GM19372 (cell line): Measurements from ENCODE around the gene CTTNBP2.
A peak's percentile ranks its signal among the peaks of the same experiment; 100 is the strongest.

Experiments
- ATAC-seq: cut with Tn5 transposase; IDR thresholded peaks from one replicate; pipeline ENCODE4 v1.9.1; 2021; ENCODE audit warnings: mild to moderate bottlenecking, low read depth, moderate library complexity; ENCODE audit not compliant: unreplicated experiment

The CTTNBP2 gene

DNA sequence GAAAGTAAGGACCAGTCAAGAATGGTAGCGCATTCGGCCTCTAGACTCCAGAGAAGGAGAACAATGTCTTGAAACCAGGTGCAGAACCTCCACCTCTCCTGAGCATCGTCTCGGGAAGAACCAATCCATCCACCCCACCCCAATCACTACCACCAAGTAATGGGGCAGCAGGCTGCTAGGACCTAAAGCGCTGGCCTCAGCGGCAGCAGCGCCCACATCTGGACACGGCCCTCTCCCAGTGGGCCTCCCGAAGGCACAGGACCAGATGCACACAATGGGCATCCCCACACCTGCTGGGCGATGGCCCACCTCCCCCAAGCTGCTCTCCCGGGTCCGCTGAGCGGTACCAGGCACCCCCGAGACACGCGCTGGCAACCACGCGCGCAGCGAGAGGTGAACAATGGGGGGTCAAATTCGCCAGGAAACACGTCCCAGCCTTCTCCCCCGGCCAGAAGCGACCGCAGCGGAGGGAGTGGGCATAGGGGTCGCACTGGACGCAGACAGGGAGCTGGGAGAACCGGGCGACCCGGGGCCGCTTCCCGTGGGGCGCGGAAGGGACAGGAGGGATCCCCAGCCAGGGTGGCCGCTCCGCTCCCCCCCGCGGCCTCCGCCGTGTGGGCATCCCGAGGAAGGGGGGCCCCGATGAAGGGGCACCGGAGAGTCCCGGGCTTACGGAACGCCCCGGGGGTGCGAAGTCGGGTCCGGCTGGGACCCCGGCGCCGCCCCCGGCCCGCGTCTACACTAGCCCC is 506 bp downstream of the CTTNBP2 start:
- no peak for ATAC-seq

DNA sequence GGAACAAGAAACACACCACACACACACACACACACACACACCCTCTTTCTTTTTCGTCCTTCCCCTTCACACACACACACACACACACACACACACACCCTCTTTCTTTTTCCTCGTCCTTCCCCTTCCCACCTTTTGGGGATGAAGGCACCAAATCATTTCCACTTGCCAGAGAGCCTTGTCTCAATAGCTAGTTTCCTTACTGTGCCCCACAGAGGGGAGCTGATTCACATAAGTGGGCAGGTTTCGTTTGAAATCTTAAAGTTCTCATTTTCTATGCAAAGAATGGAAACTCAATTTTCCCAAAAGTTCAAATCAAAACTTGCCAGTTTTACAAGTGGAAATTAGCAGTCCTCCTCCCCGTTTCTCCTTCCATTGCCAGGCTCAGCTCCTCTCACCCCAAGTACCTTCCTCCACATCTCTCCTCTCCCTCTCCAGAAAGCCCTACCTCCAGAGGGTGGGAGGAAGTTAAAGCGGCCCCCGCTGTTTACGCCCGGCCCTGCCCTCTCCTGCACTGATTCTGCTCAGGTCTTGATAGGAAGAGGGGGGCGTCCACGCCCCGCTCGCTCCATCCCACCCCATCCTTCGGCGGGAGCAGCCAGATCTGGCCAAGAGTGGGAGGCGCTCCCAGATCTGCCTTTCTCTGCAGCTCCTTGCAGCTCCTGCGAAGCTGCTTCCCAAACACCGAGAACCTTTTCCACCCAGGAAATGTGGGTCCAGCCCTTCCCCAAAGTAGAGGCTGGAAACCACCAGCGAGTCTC is 1.3 kb downstream of the CTTNBP2 start:
- no peak for ATAC-seq

DNA sequence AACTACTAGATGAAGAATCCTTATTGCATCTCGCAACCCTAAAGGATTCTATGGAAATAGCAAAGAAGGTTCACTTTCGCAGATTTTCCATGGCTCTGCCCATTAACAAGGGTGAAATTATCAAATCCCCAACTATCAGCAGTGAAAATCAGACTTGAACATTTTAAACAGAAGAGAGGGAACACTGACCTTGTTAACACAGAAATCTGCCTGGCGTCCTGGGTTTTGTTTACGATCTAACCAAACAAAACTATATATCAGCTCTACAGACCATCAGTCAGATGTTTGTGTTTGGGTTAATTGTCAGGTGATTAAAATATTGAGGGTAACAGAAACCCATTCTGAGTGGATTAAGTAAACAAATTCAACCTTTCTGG is 1.9 kb downstream of the CTTNBP2 start:
- no peak for ATAC-seq

- ATAC-seq, result no peak
These were observed 2.7 kb downstream of the CTTNBP2 start for GRCh38 chr7:117870448-117871130.

GRCh38 chr7:117869374-117869773 is 3.9 kb downstream of the CTTNBP2 start:
- no peak for ATAC-seq

DNA sequence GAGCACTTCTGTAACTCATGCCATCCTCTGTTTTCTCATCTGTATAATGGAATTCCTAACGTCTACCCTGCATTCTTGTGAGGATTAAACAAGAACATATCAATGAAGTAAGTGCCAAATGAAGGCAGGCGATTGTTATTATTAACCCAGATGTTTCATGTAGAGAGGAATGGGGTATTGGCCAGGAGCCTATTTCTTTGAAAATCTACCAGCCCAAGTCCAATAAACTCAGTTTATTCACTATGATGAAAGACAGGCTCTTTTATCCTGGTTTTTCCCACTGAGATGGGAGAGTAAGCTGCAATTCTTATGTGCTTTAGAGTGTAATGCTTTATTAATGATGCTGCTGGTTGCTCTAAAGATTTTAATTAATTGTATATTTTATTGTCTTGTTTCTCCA is 9.6 kb downstream of the CTTNBP2 start:
- no peak for ATAC-seq

GRCh38 chr7:117862378-117862777 is 10.9 kb downstream of the CTTNBP2 start:
- no peak for ATAC-seq

- ATAC-seq, result no peak
These were observed 13.9 kb downstream of the CTTNBP2 start for GRCh38 chr7:117859246-117859812.

DNA sequence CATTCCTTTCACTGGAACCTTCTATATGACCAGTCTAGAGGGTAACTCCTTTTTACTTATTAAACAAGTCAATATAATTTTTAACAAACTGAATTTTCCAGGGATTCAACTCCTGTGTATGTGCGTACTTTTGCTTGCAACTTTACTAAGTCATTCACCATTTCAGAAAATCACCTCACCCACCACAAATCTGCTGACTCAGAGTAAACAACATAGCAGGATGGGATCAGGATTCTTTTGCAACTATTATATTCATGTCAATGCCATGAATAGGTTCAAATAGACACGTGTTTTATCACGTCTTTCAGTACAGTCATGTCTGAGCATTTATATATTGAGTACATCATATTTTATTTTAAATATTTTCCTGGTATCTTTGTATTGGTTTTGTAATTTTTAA is 14.5 kb downstream of the CTTNBP2 start:
- ATAC-seq, result no peak

DNA sequence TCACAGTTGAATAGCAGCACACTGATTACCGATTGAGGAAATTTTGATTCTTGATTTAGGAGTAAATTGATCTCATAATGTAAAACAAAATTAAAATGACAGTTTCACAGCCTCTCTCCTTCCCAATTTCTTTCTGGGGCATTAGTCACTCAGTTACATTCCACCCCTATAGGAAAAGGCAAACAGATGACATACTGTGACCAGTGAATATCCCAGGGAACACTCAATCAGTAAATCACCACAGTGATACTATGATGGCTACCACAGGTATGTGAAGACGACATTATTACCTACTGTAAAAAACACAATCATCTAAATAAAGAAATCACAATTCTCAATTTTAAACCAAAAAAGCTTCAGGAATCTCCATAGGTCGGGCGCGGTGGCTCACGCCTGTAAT is 15.5 kb downstream of the CTTNBP2 start:
- no peak for ATAC-seq

- no peak for ATAC-seq
These were observed 17.0 kb downstream of the CTTNBP2 start for GRCh38 chr7:117856196-117856595.

DNA sequence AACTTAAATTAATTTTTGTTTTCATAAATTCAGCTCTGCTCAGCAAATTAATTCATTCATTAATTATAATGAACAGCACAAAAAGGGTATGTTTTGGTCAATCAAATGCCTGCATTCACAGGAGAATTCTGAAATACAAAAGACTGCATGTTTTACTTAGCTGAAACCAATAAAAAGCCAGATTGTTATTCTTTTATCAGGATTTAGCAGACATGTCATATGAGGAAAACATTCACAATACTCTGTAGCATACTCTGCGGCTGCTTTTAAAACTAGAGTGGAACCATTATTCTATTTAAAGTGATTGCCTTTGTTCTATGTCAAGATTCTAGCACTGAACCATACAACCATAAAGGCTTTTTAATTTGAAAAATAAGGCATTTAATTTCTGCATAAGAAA is 19.1 kb downstream of the CTTNBP2 start:
- ATAC-seq, result no peak

DNA sequence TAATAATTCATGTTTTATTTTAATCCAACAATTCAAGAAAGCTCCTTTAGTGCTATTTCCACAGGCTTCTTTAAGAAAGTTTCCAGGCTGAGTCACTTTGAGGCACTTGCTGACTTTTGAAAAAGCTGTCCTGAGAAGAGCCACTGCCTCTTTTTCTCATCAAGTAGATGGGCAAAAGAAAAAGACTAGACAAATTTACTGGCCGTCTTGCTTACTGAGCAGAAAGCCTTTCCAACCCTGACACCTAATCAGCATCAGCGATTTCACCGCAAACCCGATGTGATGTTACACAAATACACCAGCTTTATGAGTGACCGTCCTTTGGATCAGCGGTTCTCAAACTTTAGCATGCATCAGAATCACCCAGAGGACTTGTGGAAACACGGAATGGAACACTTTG is 24.3 kb downstream of the CTTNBP2 start:
- no peak for ATAC-seq

DNA sequence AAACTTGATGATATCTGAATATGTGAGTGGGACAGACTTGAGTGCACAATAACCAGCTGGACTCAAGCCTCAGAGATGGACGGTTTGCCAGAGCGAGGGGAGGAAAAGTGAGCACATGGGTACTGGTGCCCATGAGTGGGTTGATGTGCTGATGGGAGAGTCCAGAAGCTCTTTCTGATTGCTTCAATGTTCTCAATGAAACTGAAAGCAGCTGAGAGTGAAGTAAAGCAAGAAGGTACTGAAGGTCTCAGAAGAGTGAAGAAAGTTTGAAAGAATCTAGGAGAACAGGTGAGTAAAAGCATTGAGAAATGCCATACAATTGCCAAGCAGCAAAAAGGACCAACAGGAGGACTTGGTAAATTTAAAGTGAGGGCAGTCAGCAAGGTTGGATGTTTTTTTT is 28.6 kb downstream of the CTTNBP2 start:
- ATAC-seq, result no peak

DNA sequence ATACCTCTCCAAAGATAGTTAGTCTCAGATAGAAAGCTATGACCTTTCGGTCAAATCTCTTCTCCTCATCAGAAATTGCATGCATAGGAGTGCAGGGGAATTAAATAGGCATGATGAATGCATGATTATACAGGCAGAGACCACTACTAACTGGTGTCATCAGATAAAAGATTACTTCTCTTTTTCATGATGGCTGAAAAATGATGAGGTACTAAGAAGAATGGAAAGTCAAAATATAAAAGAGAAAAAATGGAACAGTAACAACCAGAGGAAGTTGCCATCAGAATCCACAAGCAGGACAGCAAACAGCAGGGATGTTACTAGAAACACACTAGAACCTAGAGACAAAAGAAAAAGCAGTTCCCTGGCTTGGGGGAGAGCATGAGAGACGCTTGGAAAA is 31.6 kb downstream of the CTTNBP2 start:
- no peak for ATAC-seq

GRCh38 chr7:117841011-117841410 is 32.2 kb downstream of the CTTNBP2 start:
- no peak for ATAC-seq

GRCh38 chr7:117839507-117839906 is 33.7 kb downstream of the CTTNBP2 start:
- ATAC-seq, result peak; percentile 55

GRCh38 chr7:117837841-117838240 is 35.4 kb downstream of the CTTNBP2 start:
- ATAC-seq, result peak; percentile 70

- no peak for ATAC-seq
These were observed 38.1 kb downstream of the CTTNBP2 start for GRCh38 chr7:117835016-117835664.

- no peak for ATAC-seq
These were observed 42.8 kb downstream of the CTTNBP2 start for GRCh38 chr7:117830422-117830954.
